ENCODE data around the gene BABAM2.

The BABAM2 gene

GRCh38 chr2:28217042-28217740 is 326.7 kb downstream of the BABAM2 start:
- no peak for TF ChIP-seq EZH2phosphoT487 (conservative IDR thresholded peaks at IDR 0.05; ENCODE audit: low read length)
- TF ChIP-seq CTCF (IDR thresholded peaks at IDR 0.05; ENCODE audit: insufficient read depth, low read length, poor library complexity, severe bottlenecking), result no peak
- H3K27me3 ChIP-seq (ENCODE audit: low read length), result no peaks in the 10 kb centered on the region
- H3K9me3 ChIP-seq (ENCODE audit: insufficient read depth, low read length), result no peaks in the 10 kb centered on the region
- no peaks in the 10 kb centered on the region for H4K20me1 ChIP-seq (ENCODE audit: low read depth, low read length)
- no peaks in the 10 kb centered on the region for H3K36me3 ChIP-seq (ENCODE audit: low read length)
- H3K4me2 ChIP-seq (ENCODE audit: low read depth, low read length, poor library complexity, severe bottlenecking), result no peak overlapping the region
- H3F3A ChIP-seq (ENCODE audit: insufficient read depth), result no peaks in the 10 kb centered on the region
- no peak overlapping the region for H3K27ac ChIP-seq (ENCODE audit: low read depth, low read length)
- no peaks in the 10 kb centered on the region for H3K79me2 ChIP-seq (ENCODE audit: insufficient read depth, low read length)
- no peak overlapping the region for H2AFZ ChIP-seq (ENCODE audit: low read depth, low read length, severe bottlenecking)
- H3K9ac ChIP-seq (ENCODE audit: low read length), result no peak overlapping the region
- no peak overlapping the region for H3K4me3 ChIP-seq (ENCODE audit: insufficient read depth, low read length, poor library complexity, severe bottlenecking)
- no peaks in the 10 kb centered on the region for H3K9me2 ChIP-seq (replicated peaks; ENCODE audit: insufficient read depth, low read length)

GRCh38 chr2:28219138-28219537 is 328.6 kb downstream of the BABAM2 start:
- Histone ChIP-seq H3F3A (ENCODE audit: insufficient read depth) (no peaks in the 10 kb centered on the region), H3K27me3 (ENCODE audit: low read length) (no peaks in the 10 kb centered on the region), H3K4me3 (ENCODE audit: insufficient read depth, low read length, poor library complexity, severe bottlenecking) (no peak overlapping the region), H3K4me2 (ENCODE audit: low read depth, low read length, poor library complexity, severe bottlenecking) (no peak overlapping the region), H4K20me1 (ENCODE audit: low read depth, low read length) (no peaks in the 10 kb centered on the region), H2AFZ (ENCODE audit: low read depth, low read length, severe bottlenecking) (no peak overlapping the region), H3K27ac (ENCODE audit: low read depth, low read length) (no peak overlapping the region), H3K36me3 (ENCODE audit: low read length) (no peaks in the 10 kb centered on the region), H3K9me3 (ENCODE audit: insufficient read depth, low read length) (no peaks in the 10 kb centered on the region), H3K9ac (ENCODE audit: low read length) (no peak overlapping the region), H3K9me2 (replicated peaks; ENCODE audit: insufficient read depth, low read length) (no peaks in the 10 kb centered on the region), H3K79me2 (ENCODE audit: insufficient read depth, low read length) (no peaks in the 10 kb centered on the region)
- TF ChIP-seq EZH2phosphoT487 (conservative IDR thresholded peaks at IDR 0.05; ENCODE audit: low read length) (no peak), CTCF (IDR thresholded peaks at IDR 0.05; ENCODE audit: insufficient read depth, low read length, poor library complexity, severe bottlenecking) (no peak)

- no peak for TF ChIP-seq CTCF (IDR thresholded peaks at IDR 0.05; ENCODE audit: insufficient read depth, low read length, poor library complexity, severe bottlenecking)
- no peak for TF ChIP-seq EZH2phosphoT487 (conservative IDR thresholded peaks at IDR 0.05; ENCODE audit: low read length)
- Histone ChIP-seq H4K20me1 (ENCODE audit: low read depth, low read length) (no peaks in the 10 kb centered on the region), H3K4me3 (ENCODE audit: insufficient read depth, low read length, poor library complexity, severe bottlenecking) (no peak overlapping the region), H2AFZ (ENCODE audit: low read depth, low read length, severe bottlenecking) (no peak overlapping the region), H3K79me2 (ENCODE audit: insufficient read depth, low read length) (no peaks in the 10 kb centered on the region), H3F3A (ENCODE audit: insufficient read depth) (no peaks in the 10 kb centered on the region), H3K9ac (ENCODE audit: low read length) (no peak overlapping the region), H3K36me3 (ENCODE audit: low read length) (no peaks in the 10 kb centered on the region), H3K9me2 (replicated peaks; ENCODE audit: insufficient read depth, low read length) (no peaks in the 10 kb centered on the region), H3K27ac (ENCODE audit: low read depth, low read length) (no peak overlapping the region), H3K4me2 (ENCODE audit: low read depth, low read length, poor library complexity, severe bottlenecking) (no peak overlapping the region), H3K27me3 (ENCODE audit: low read length) (no peaks in the 10 kb centered on the region), H3K9me3 (ENCODE audit: insufficient read depth, low read length) (no peaks in the 10 kb centered on the region)
Measured at GRCh38 chr2:28219758-28220368, 329.3 kb downstream of the BABAM2 start.

Measured in SU-DHL-6 (cell line).